HFFc6 (cell line): ENCODE data around the gene ORAI1. TPM values are rescaled to one million over a fixed set of nuclear protein-coding genes. Genes with fewer than 3 reads are reported as not detected.

Experiments
- DNase-seq: peaks from one replicate; pipeline ENCODE4 v3.0.0-alpha.2; 2018
- H3K27ac Mint-ChIP-seq: 2 replicates; pipeline ENCODE4 v1.8.0; 2020; ENCODE audit warnings: mild to moderate bottlenecking, mixed read lengths
- H3K27me3 Mint-ChIP-seq: 2 replicates; pipeline ENCODE4 v1.8.0; 2021; ENCODE audit warnings: mild to moderate bottlenecking, moderate library complexity, mixed read lengths; ENCODE audit not compliant: insufficient read depth
- H3K36me3 Mint-ChIP-seq: 2 replicates; pipeline ENCODE4 v1.8.0; 2021; ENCODE audit warnings: low read depth, mixed read lengths
- H3K4me1 Mint-ChIP-seq: 2 replicates; pipeline ENCODE4 v1.8.0; 2020; ENCODE audit warnings: low read depth, mixed read lengths
- H3K4me3 Mint-ChIP-seq: 2 replicates; pipeline ENCODE4 v1.8.0; 2020; ENCODE audit warnings: mild to moderate bottlenecking, moderate library complexity, mixed read lengths
- H3K9me3 Mint-ChIP-seq: 2 replicates; pipeline ENCODE4 v1.8.0; 2020; ENCODE audit warnings: mild to moderate bottlenecking, mixed read lengths
- CTCF ChIP-seq: fragments of 200-600 bp; sonication (generic); IDR thresholded peaks from 2 replicates; pipeline ENCODE4 v1.5.0; 2021; ENCODE audit warnings: antibody characterized with exemption, mild to moderate bottlenecking
- total RNA-seq, 6 experiments: library from RNA; stranded (reverse); fragmentation: NEBNext Ultra II Directional; extraction: Animal tissue kit (Norgen Biotek cat#: 25700); gene quantifications; 2 replicates in 1 of 6; 3 replicates in 5 of 6; pipeline ENCODE4 v1.2.3, GENCODE V29; 2021

ORAI1 gene
- total RNA-seq, 6 experiments from 2014 or later = 18.5 to 25.7 (median 22.0) TPM

GRCh38 chr12:121641343-121641630 lies 15.0 kb downstream of the ORAI1 start:
- H3K27me3 Mint-ChIP-seq = no peaks in the 10 kb centered on the region
- no peak overlapping the region for H3K27ac Mint-ChIP-seq
- TF ChIP-seq CTCF = no peak
- H3K4me3 Mint-ChIP-seq = no peak overlapping the region
- H3K36me3 Mint-ChIP-seq = no peaks in the 10 kb centered on the region
- no peak for DNase-seq
- H3K4me1 Mint-ChIP-seq = no peaks in the 10 kb centered on the region
- H3K9me3 Mint-ChIP-seq = no peaks in the 10 kb centered on the region

DNA sequence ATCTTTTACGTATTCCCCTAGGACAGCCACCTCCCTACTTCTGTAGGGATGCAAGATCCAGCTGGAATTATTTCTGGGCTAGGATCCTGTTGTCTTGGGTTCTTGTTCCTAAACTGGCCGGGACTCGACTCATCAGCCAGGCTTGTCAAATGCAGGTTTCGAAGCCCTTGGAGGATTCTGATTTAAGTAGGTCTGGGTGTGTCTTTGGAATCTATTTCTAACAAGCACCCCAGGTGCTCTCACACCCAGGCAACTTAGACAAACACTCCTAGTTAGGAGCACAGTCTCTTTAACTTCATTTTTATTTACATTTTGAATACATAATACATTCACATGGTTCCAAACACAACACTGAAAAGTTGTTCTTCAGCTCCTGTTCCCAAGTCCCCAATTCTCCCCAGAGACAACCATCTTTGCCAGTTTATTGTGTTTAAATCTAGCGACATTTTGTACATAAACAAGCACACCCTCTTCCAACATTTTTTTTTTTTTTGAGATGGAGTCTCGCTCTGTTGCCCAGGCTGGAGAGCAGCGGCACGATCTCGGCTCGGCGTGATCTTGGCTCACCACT lies 22.2 kb downstream of the ORAI1 start:
- Mint-ChIP-seq H3K4me1 (no peaks in the 10 kb centered on the region), H3K27ac (no peak overlapping the region; the same call in 1 of the 2 replicates), H3K36me3 (no peaks in the 10 kb centered on the region), H3K9me3 (no peaks in the 10 kb centered on the region), H3K27me3 (no peaks in the 10 kb centered on the region), H3K4me3 (no peak overlapping the region)
- no peak for DNase-seq
- TF ChIP-seq CTCF = no peak

DNA sequence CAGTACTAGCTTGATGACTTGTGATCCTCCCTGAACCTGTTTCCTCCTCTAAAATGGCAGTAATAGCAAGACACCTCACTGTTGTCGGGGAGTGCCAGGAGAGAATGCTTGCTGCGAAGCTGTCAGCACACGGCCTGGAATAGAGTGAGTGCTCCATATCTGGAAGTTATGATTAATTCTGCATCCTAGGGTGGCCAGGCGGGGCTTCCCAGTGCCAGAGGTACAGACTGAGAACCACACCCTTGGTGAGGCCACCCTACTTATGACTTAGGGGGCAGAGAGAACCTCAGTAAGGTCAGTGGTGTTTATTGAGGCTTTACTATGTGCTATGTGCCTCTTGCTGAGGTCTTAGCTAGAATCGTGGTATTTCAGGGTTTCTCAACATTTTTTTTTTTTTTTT lies 23.0 kb downstream of the ORAI1 start:
- no peak for TF ChIP-seq CTCF
- Mint-ChIP-seq H3K4me3 (no peak overlapping the region), H3K9me3 (no peaks in the 10 kb centered on the region), H3K27me3 (no peaks in the 10 kb centered on the region), H3K36me3 (no peaks in the 10 kb centered on the region), H3K4me1 (no peaks in the 10 kb centered on the region), H3K27ac (no peak overlapping the region)
- no peak for DNase-seq

DNA sequence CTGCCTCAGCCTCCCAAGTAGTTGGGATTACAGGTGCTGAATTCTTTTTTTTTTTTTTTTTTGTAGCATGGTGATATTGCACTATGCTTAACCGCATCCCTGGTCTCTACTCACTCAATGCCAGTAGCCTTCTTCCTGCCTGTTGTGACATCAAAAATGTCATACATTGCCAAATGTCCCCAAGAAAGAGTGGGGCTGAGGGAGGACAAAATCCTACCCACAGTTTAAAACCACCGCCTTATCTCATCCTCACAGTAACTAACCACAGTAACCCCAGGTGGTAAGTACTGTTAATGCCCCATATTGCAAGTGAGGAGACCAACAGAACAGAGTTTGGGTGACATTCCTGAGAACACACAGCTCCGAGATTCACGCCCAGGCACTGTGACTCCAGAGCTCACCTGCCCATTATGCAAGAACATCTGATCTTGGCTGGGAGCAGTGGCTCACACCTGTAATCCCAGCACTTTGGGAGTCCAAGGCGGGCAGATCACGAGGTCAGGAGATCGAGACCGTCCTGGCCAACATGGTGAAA lies 23.6 kb downstream of the ORAI1 start:
- DNase-seq = no peak
- no peak for TF ChIP-seq CTCF
- Mint-ChIP-seq H3K27me3 (no peaks in the 10 kb centered on the region), H3K4me1 (no peaks in the 10 kb centered on the region), H3K4me3 (no peak overlapping the region), H3K9me3 (no peaks in the 10 kb centered on the region), H3K27ac (no peak overlapping the region), H3K36me3 (no peaks in the 10 kb centered on the region)

GRCh38 chr12:121651320-121651719 lies 25.0 kb downstream of the ORAI1 start:
- Mint-ChIP-seq H3K27ac (no peak overlapping the region), H3K27me3 (no peaks in the 10 kb centered on the region), H3K36me3 (no peaks in the 10 kb centered on the region), H3K9me3 (no peaks in the 10 kb centered on the region), H3K4me1 (no peaks in the 10 kb centered on the region), H3K4me3 (no peak overlapping the region)
- no peak for DNase-seq
- no peak for TF ChIP-seq CTCF
